Astrocyte of the cerebellum (primary cell): ENCODE data around the gene RPS10.

Source experiments
- DNase-seq: peaks from one replicate; pipeline ENCODE4 v3.0.0-alpha.2; 2011; ENCODE audit warnings: low read depth
- H3K4me3 ChIP-seq: 2 replicates; pipeline ENCODE4 v1.5.1; 2011; ENCODE audit warnings: mild to moderate bottlenecking, low read depth, low read length, moderate library complexity
- CTCF ChIP-seq: IDR thresholded peaks from 2 replicates; pipeline ENCODE4 v1.5.1; 2012; ENCODE audit warnings: low read length, low read depth, moderate library complexity, mild to moderate bottlenecking; ENCODE audit errors: missing control alignments
- in situ Hi-C: cut with HindIII; loops from 2 replicates; pipeline ENCODE4 v1.10.0; 2017; ENCODE audit warnings: low sequenced_read_pairs

RPS10 gene

GRCh38 chr6:34425498-34426410 is at the start of gene RPS10:
Gene RPS10 (minus strand): TSS chr6:34426069. CDS start chr6:34425221, 848 bp downstream.
- TF ChIP-seq CTCF = no peak

GRCh38 chr6:34475238-34475682 is 49.4 kb upstream of the RPS10 start:
- no peak for DNase-seq
- in situ Hi-C loops = no loop called here

More at GRCh38 chr6:34425498-34426410, at the start of gene RPS10:
- peak; percentile 78 for DNase-seq
- peak within 1 kb of the TSS; percentile 97 for H3K4me3 ChIP-seq
- in situ Hi-C loops = no loop called here

GRCh38 chr6:34474754-34475153 is 48.9 kb upstream of the RPS10 start:
- TF ChIP-seq CTCF = no peak
- in situ Hi-C loops = no loop called here
- DNase-seq = no peak
- no peak overlapping the region for H3K4me3 ChIP-seq

More at GRCh38 chr6:34475238-34475682, 49.4 kb upstream of the RPS10 start:
- H3K4me3 ChIP-seq = no peak overlapping the region
- no peak for TF ChIP-seq CTCF

GRCh38 chr6:34473967-34474366 is 48.1 kb upstream of the RPS10 start:
- in situ Hi-C loops = no loop called here
- H3K4me3 ChIP-seq = no peak overlapping the region
- TF ChIP-seq CTCF = no peak
- DNase-seq = no peak

- in situ Hi-C loops = no loop called here
- TF ChIP-seq CTCF = no peak
- DNase-seq = no peak
- H3K4me3 ChIP-seq = no peak overlapping the region
These were observed 46.6 kb upstream of the RPS10 start for GRCh38 chr6:34472425-34472824.

- no peak for DNase-seq
- H3K4me3 ChIP-seq = no peak overlapping the region
- in situ Hi-C loops = no loop called here
- no peak for TF ChIP-seq CTCF
These were observed 43.6 kb upstream of the RPS10 start for GRCh38 chr6:34469499-34469898.
